Smooth muscle cell (in vitro differentiated cells): ENCODE data around the gene CTCFL. TPM values are rescaled to one million over a fixed set of nuclear protein-coding genes. Genes with fewer than 3 reads are reported as not detected.

Experiments
- DNase-seq: peaks from one replicate; lab custom pipeline; 2025; ENCODE audit not compliant: unreplicated experiment; lab: John Stamatoyannopoulos, UW
- H2AFZ ChIP-seq: fragments of 200-600 bp; sonication (generic); 2 replicates; pipeline ENCODE4 v1.6.0; 2016; ENCODE audit warnings: antibody characterized with exemption, low read depth, mild to moderate bottlenecking
- H3F3A ChIP-seq: fragments of 200-600 bp; sonication (generic); 2 replicates; pipeline ENCODE4 v1.6.0; 2017; ENCODE audit warnings: antibody characterized with exemption, low read depth
- H3K27ac ChIP-seq: fragments of 200-600 bp; sonication (generic); 2 replicates; pipeline ENCODE4 v1.5.1; 2016; ENCODE audit warnings: low read depth, mild to moderate bottlenecking
- H3K27me3 ChIP-seq: fragments of 200-600 bp; sonication (generic); 2 replicates; pipeline ENCODE4 v1.6.1; 2016; ENCODE audit warnings: low read depth, mild to moderate bottlenecking
- H3K36me3 ChIP-seq: fragments of 200-600 bp; sonication (generic); 2 replicates; pipeline ENCODE4 v1.5.1; 2016; ENCODE audit warnings: low read depth
- H3K4me1 ChIP-seq: fragments of 200-600 bp; sonication (generic); 2 replicates; pipeline ENCODE4 v1.5.1; 2016; ENCODE audit warnings: low read depth
- H3K4me2 ChIP-seq: fragments of 200-600 bp; sonication (generic); 2 replicates; pipeline ENCODE4 v1.6.0; 2016; ENCODE audit warnings: mild to moderate bottlenecking
- H3K4me3 ChIP-seq: fragments of 200-600 bp; sonication (generic); 2 replicates; pipeline ENCODE4 v1.5.1; 2016; ENCODE audit warnings: mild to moderate bottlenecking
- H3K79me2 ChIP-seq: fragments of 200-600 bp; sonication (generic); 2 replicates; pipeline ENCODE4 v1.6.0; 2016; ENCODE audit warnings: low read depth, mild to moderate bottlenecking
- H3K9ac ChIP-seq: fragments of 200-600 bp; sonication (generic); 2 replicates; pipeline ENCODE4 v1.6.0; 2016; ENCODE audit warnings: low read depth
- H3K9me3 ChIP-seq: fragments of 200-600 bp; sonication (generic); replicated peaks from 2 replicates; pipeline ENCODE4 v1.5.1; 2016; ENCODE audit warnings: low read depth
- H4K20me1 ChIP-seq: fragments of 200-600 bp; sonication (generic); 2 replicates; pipeline ENCODE4 v1.6.0; 2016; ENCODE audit warnings: low read depth
- WGBS: methylation state at CpG from one replicate; pipeline ENCODE4 v1.1.7; 2016; ENCODE audit warnings: low lambda C conversion rate; 5-methylcytosine and 5-hydroxymethylcytosine counted together
- polyA plus RNA-seq: library from polyadenylated mRNA; unstranded; fragments of >200 nt; fragmentation: Nextera tagmentation; extraction: Ambion mirVana; gene quantifications from 2 replicates; pipeline ENCODE4 v1.2.1, GENCODE V29; 2016
- total RNA-seq: library from RNA; depleted of rRNA; stranded (reverse); fragments of >200 nt; gene quantifications from 2 replicates; pipeline ENCODE4 v1.2.3, GENCODE V29; 2014
- TF ChIP-seq, protein P1 (sequence below): fragments of 200-600 bp; sonication (generic); IDR thresholded peaks from 2 replicates; pipeline ENCODE4 v1.5.1; 2017; ENCODE audit warnings: borderline replicate concordance, mild to moderate bottlenecking, antibody characterized with exemption; ENCODE audit not compliant: insufficient read depth, poor library complexity, severe bottlenecking

Gene CTCFL
- total and polyA plus RNA-seq, 2 experiments from 2014 or later = not detected

DNA sequence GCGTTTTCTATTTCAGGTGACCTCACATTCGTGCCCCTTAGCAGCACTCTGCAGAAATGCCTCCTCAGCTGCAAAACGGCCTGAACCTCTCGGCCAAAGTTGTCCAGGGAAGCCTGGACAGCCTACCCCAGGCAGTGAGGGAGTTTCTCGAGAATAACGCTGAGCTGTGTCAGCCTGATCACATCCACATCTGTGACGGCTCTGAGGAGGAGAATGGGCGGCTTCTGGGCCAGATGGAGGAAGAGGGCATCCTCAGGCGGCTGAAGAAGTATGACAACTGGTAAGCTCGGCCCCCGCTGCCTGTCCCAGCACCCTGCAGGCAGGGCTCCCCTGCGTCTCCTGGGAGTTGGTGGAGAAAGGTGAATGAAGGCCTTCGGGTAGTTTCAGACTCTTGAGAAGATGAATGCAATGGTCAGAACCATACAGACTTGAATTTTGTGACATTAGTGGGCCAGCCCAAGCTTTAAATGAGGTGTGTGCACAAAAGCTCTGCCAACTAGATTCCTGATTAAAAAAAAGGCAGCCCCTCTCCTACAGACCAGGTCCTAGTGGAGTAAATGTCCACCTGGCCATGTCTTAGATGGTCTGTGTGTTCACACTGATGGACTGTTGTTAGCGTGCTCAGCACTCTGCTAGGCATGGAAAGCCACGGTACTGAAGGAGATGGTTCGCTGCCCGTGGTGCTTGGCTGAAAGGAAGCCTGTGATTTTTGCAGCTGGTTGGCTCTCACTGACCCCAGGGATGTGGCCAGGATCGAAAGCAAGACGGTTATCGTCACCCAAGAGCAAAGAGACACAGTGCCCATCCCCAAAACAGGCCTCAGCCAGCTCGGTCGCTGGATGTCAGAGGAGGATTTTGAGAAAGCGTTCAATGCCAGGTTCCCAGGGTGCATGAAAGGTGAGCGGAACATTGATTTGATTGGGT, 36.7 kb upstream of the CTCFL start:
- Histone ChIP-seq H3K36me3 (no peaks in the 10 kb centered on the region), H3K9ac (no peak overlapping the region), H3K4me1 (no peaks in the 10 kb centered on the region), H3K27ac (no peak overlapping the region), H3K9me3 (no peaks in the 10 kb centered on the region), H3F3A (no peaks in the 10 kb centered on the region), H3K27me3 (peaks cover 35% of the 10 kb centered on the region), H3K4me3 (no peak overlapping the region), H3K4me2 (no peak overlapping the region), H2AFZ (no peak overlapping the region), H3K79me2 (no peaks in the 10 kb centered on the region), H4K20me1 (no peaks in the 10 kb centered on the region)
- DNase-seq = no peak
- TF ChIP-seq, protein P1, sequence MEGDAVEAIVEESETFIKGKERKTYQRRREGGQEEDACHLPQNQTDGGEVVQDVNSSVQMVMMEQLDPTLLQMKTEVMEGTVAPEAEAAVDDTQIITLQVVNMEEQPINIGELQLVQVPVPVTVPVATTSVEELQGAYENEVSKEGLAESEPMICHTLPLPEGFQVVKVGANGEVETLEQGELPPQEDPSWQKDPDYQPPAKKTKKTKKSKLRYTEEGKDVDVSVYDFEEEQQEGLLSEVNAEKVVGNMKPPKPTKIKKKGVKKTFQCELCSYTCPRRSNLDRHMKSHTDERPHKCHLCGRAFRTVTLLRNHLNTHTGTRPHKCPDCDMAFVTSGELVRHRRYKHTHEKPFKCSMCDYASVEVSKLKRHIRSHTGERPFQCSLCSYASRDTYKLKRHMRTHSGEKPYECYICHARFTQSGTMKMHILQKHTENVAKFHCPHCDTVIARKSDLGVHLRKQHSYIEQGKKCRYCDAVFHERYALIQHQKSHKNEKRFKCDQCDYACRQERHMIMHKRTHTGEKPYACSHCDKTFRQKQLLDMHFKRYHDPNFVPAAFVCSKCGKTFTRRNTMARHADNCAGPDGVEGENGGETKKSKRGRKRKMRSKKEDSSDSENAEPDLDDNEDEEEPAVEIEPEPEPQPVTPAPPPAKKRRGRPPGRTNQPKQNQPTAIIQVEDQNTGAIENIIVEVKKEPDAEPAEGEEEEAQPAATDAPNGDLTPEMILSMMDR = no peak
- WGBS = 90% methylated on average over 24 of the region's 24 CpGs

DNA sequence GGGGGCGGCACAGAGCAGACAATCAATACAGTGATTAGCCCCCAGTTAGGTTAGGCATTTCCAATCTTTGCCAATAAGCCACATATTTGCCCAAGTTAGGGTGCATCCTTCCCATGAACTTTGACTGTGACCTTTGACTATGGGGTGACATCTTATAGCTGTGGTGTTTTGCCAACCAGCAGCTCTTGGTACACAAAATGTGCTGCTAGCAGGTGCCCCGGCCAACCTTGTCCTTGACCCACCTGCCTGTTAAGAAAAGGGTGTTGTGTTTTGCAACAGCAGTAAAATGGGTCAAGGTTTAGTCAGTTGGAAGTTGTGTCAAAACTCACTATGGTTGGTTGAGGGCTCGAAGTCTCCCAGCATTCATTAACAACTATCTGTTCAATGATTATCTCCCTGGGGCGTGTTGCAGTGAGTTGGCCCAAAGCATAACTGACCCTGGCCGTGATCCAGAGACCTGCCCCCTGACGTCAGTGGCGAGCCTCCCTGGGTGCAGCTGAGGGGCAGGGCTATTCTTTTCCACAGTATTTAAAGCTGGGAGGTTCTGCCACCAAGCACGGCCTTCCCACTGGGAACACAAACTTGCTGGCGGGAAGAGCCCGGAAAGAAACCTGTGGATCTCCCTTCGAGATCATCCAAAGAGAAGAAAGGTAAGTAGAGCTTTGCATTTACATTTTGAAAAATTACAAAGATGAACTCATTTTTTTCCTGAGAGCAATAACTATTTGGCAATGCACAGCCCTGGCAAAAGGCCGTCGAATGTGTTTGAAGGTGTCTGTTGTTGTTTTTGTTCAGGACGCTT, 35.8 kb upstream of the CTCFL start, which contains the start of gene PCK1:
Gene PCK1, plus strand, starts transcription at position 557 of the 802 bp plus-strand sequence. CDS start 302 bp downstream, outside the sequence.
- H3K4me3 ChIP-seq = no peak within 1 kb of the TSS
- no peaks in the 10 kb centered on the region for H3K36me3 ChIP-seq
- no peaks in the 10 kb centered on the region for H3K4me1 ChIP-seq
- no peak for DNase-seq
- no peaks in the 10 kb centered on the region for H3K9me3 ChIP-seq
- peaks cover 35% of the 10 kb centered on the region for H3K27me3 ChIP-seq
- no peak within 1 kb of the TSS for H2AFZ ChIP-seq
- TF ChIP-seq, protein P1 = no peak
- no peak within 1 kb of the TSS for H3K4me2 ChIP-seq
- H3K79me2 ChIP-seq = no peaks in the 10 kb centered on the region
- H3F3A ChIP-seq = no peaks in the 10 kb centered on the region
- H3K9ac ChIP-seq = no peak within 1 kb of the TSS
- no peak within 1 kb of the TSS for H3K27ac ChIP-seq
- H4K20me1 ChIP-seq = no peaks in the 10 kb centered on the region
- 86% methylated on average over 14 of the region's 14 CpGs for WGBS

DNA sequence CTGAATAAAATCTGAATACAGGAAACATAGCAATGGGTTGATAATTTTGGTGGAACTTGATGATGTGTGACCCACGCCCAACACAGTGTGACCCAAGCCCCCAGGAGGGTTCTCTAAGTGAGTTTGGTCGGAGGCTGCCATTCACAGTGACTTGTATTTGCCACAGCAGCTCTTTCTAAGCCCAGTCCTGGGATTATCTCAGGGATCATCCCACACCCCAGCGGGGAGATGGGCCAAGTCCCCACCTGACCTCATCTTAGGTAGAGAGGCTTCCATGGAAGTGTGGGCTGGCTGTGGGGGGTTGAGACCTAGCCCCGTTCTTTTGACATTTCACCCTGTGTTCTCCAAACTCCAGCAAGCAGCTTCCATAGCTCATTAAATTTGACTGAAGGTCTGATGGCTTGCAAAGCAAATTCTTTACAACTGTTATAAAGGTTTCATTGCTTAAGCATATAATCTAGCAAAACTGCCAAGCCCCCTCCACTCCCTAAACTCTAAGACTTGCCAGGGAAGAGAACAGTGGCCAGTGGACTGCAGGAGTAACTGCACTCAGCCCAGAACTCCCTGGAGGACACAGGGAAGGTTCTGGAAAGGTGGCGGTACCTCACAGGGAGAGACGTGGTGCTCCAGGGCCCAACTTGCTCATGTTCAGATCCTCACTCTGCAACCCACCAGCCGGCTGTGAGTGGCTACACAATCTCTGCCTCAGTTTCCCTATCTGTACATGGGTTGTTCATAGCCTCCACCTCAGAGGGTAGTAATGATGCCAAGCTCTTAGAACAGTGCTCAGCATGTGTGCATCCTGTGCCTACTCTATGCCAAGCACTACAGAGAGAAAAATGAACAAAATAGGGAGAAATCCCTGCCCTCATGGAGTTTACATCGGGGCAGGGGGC, 35.0 kb upstream of the CTCFL start:
- H3K36me3 ChIP-seq = no peaks in the 10 kb centered on the region
- WGBS = 92% methylated on average over 8 of the region's 8 CpGs

More for the DNA sequence above, 35.0 kb upstream of the CTCFL start:
- Histone ChIP-seq H3K4me2 (no peak overlapping the region), H3K27ac (no peak overlapping the region), H3K79me2 (no peaks in the 10 kb centered on the region), H3K27me3 (peaks cover 30% of the 10 kb centered on the region), H3K9ac (no peak overlapping the region), H2AFZ (no peak overlapping the region), H3K4me3 (no peak overlapping the region), H3K4me1 (no peaks in the 10 kb centered on the region), H3K9me3 (no peaks in the 10 kb centered on the region), H3F3A (no peaks in the 10 kb centered on the region), H4K20me1 (no peaks in the 10 kb centered on the region)
- DNase-seq = no peak
- TF ChIP-seq, protein P1 = no peak
